Lower leg skin (tissue), 3 donors: ENCODE measurements around the gene PARD6G.

Source experiments
- CTCF ChIP-seq, 3 donors: fragments of 450-650 bp; IDR thresholded peaks; one replicate each; pipeline ENCODE4 v1.5.1; 2016; ENCODE audit warnings: antibody characterized with exemption in 3 of 3, mild to moderate bottlenecking in 3 of 3, moderate library complexity in 2 of 3
- POLR2A ChIP-seq, 2 donors: fragments of 450-650 bp; IDR thresholded peaks; one replicate each; pipeline ENCODE4 v1.6.1; 2016 to 2017; ENCODE audit warnings: antibody characterized with exemption in 2 of 2, mild to moderate bottlenecking in 1 of 2, moderate library complexity in 1 of 2

DNA sequence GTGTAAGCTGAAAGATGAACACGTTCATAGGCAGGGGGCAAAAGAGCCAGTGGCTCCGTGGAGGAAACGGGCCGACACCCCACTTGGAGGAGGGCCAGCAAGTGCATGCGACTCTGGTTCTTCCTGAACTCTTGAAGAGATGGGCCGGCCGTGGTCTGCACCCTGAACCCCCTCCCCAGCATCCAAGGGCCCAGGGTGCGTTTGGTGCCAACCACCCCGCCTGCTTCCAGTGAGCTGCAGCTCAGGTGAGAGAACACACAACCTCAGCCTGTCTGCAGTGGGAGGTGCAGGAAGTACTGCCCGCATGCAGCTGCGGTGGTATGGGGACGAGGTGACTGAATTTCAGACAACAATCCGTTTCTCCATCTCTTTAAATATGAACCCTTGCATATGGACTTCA, 79.4 kb downstream of the PARD6G start:
- TF ChIP-seq POLR2A (IDR thresholded peaks at IDR 0.05) (no peak), CTCF (IDR thresholded peaks at IDR 0.05) (no peak)
